Measurements from ENCODE around the gene RILP.

Gene RILP

DNA sequence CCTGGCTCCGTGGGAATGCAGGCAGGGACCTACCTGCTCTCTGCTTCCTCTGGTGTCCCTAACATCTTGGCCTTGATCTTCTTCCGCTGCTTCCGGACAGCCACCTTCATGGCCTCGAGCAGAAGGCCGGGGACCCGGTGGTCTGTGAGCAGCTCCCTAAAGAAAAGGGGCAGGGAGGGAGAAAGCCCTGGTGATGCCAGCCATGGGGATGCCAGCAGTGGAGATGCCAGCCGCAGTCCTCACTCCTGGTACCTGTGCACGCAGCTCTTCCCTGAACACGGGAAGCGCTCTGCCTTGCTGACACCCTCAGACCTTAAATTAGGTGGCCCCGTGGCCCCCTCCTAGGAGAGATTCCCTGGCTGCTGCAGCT is 1.9 kb downstream of the RILP start:
- no peak for DNase-seq

DNA sequence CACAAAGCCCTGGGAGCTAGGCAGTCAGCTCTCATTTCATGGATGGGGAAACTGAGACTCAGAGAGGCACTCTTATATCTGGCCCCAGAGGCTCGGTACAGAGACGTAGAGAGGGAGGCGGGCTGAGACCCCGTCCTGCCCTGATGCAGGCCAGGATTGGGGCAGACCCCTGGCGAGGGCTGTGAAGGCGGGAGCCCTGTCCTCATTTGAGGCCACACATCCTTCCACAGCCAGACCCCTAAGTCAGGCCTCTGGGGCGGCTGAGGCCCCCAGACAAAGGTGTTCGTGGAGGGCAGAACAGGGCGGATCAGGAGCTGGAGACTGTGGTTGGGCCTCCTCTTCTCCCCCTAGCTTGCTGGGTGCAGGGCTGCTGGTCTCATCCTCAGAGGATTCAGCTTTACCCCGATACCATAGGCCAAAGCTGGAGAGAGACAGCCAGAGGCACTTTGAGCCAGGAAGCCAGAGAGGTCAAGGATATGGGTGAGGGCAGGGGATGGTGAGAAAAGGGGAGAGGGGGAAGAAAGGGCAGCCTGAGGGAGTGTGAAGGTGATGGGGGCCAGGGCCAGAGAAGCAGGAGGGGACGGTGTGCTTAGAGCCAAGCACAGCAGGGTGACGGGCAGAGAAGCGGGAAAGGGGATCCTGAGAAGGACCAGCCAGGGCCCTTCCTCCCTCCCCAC is 3.3 kb downstream of the RILP start:
- DNase-seq = no peak

DNA sequence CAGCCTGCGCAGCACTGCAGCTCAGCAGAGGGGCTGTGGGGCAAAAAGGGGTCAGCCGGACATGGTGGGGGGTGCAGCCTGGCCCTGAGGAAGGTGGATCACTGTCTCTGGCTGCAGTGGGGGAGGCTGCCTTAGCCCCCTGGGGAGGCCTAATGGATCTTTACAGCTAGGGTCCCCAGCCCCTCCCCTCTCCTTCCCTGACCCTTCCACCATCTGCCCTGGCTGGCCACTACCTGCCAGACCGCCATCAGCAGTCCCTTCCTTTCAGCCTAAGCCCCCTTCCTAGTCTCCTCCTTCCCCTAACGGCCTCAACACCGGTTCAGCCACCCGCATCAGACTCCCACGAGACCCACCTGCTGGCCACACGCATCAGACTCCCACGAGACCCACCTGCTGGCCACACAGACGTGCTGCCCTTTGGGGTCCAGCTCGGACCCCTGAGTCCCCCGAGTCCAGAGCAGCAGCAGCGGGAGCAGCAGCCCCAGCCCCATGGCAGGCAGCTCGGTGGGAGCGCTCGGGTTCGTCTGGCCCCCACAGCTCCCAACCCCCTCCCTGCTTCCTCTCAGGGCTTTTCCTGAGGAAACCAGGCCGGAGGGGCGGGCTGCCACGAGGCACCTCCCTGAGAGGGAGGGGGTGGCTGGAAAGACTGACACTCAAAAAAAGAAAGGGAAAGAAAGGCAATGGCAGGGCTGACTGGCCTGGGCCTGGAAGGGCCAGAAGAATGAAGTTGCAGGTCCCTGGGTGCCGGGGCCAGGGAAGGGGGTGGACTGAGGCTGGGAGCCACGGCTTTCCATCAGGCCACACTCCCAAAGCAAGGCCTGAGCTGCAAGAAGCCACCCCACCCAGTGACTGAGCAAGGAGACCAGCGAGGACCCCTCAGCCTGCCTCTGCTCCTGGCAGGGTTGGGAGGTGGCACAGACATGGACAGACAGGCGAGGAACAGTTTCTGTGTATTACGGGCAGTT is 4.2 kb downstream of the RILP start, which contains the start of gene SCARF1:
SCARF1 (minus strand) TSS at position 526 of the 965 bp plus-strand sequence; CDS start at position 491, 35 bp downstream.
- DNase-seq = no peak

DNA sequence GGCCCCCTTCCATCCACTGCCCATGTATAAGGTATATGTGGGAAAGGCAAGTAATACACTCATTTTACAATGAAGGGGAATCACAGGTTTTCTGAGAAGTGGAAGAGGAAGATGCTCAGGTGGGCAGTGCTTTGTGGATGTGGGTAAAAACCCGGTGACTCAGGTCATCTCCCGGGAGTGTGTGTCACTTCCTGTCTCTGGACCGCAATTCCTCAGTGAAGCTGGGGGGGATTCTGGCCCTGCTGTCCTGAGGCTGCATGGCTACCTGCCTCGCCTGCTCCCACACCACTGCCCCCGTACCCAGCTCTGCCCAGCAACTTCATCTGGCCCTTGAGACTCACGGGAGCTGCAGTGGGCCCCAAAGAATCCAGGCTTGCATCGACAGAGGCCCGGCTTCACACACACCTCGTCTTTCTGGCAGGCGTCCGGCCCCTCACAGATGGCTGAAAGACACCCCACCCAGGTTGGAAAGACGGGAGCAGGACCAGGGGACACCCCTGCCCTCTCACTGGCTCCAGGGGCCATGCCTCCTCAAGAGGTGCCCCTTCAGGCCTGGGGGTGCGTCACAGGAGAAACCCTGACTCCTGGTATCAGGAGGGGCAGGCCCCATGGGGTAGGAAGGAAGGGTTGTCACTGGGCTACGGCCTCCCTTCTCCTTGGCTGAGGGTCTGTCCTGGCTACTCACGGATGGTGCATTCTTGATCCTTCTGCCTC is 5.0 kb downstream of the RILP start:
- DNase-seq = peak; percentile 48

DNA sequence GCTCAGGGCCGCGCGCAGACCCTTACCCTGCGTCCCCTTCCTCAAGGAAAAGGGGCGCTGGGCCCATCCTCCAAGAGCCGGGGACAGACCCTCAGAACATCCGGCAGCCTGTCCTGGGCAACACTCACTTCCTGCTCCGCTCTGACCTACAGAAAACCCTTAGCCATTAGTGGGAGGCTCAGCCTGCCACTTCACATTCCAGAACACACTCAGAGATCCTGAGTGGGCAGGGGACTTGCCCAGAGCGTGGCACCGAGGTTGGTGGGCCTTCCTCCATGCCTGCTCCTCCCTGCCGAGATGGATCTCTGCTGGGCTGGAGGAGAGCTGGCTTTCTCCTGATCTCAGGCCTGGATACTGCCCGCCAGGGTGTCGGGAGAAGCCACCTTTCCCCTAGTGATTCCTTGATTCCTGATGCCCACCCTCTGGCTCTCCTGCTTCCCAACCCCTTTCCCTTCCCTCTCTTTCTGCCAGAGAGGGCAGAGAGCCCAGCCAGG is 5.6 kb downstream of the RILP start:
- DNase-seq = no peak

DNA sequence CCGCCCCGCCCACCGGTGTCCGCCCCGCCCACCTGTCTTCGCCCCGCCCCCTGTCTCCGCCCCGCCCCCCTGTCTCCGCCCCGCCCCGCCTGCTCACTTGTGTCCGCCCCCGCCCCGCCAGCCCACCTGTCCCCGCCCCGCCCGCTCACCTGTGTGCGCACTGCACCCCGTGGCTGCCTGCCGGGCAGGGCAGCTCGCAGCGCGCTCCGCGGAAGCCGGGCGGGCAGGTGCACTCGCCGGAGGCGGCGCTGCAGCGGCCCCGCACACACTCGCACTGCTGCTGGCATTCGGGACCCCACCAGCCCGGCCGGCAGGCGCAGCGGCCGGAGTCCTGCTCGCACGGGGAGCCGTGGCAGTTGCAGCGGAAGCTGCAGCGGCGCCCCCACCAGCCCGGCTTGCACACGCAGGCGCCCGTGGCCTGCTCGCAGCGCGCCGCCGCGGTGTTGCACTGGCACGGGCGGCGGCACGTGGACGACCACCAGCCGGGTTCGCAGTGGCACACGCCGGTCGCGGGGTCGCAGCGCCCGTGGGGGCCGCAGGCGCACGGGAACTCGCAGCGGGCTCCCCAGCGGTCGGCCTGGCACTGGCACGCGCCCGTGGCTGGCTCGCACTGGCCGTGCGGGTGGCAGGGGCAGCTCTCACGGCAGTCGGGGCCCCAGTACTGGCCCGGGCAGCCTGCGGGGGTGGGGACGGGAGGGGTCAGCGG is 6.2 kb downstream of the RILP start:
- DNase-seq = no peak

DNA sequence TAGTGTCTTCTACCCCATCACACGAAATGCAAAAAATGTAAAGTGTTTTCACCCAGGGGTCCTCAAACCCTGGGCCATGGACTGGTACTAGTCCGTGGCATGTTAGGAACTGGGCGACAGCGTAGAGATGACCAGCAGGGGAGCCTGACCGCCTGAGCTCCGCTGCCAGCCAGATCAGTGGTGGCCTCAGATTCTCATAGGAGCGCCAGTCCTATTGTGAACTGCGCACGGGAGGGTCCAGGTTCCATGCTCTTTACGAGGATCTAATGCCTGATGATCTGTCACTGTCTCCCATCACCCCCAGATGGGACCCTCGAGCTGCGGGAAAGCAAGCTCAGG is 8.6 kb downstream of the RILP start:
- no peak for DNase-seq

DNA sequence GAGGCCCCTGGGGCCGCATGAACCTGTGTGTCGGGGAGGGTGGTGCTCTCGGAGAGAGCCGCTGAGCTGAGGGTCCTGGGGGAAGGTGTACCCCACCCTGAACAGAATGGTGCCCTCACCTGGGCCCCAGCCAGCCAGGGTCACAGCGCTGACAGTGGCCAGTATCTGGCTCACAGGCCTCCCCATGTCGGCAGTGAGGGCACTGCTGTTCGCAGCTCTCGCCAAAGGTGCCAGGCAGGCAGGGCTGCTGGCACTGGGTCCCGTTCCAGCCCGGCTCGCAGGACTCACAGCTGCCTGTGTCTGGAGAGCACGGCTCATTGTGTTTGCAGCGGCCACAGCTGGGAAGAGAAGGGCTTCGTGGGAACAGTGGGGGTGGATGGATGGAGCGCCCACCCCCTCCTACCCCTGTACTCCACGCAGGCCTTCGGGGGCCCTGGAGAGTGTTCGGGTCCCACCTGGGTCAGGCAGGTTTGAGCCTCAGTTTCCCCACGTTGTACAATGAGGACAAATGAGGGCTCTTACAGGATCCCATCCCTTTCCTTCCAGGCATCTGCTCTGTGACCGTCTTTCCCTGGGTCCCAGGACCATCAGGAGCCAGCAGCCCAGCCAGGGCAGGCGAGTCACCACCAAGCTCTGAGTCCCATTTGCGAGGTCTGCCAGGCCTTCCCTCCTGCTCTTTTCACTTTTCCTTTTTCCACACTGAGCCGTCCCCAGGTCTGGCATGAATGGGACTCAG is 9.2 kb downstream of the RILP start:
- no peak for DNase-seq

DNA sequence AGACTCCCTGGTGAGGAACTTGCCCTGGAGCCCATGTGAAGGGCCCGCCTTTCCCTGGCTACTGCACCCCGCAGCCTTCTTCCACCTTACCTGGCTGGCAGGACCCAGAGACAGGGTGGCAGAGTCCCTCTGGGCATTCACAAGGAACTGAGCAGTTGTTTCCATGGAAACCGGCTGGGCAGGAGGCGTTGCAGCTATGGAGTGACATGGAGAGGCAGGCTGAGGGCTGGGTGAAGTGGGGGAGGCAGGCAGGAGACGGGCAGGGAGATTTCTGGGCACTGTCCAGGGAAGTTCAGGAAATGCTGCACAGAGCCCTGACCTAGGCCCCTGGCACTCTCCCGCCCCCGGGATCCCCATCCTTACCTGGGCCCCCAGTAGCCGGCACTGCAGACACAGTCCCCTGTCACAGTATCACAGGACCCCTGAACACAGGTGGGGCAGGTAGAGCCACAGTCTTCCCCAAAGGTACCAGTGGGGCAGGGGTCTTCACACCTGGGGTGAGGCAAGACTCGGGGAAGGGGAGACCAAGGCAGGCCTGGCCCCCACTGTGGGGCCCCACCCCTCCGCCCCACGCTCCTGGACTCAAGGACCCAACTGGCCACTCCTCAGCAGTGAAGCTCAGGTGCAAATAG is 10.0 kb downstream of the RILP start:
- DNase-seq = no peak

DNA sequence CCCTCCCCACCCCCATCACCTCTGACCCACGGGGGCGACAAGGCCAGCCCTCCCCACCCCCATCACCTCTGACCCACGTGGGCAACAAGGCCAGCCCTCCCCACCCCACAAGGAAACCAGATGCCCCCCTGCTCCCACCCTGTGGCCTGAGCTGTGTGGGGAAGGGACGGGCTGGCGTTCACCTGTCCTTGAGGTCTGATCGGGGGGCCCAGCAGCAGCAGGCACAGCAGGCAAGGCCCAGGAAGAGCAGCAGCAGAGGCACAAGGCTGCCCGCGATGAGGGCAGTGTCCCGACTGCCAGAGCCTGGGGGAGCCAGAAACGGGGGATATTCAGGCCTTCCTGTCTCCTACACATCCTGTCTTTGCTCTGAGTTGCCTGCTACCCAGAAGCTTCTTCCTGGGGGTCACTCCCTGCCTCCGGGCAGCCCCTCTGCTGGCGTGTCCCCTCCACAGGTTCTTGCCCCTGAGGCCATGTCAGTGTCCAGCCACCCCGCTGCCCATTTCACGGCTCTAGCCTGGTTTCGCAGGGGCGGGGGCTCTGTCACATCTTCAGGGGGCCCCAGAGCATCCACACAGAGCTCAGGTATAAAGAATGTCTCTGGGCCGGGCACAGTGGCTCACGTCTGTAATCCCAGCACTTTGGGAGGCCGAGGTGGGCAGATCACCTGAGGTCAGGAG is 10.9 kb downstream of the RILP start:
- no peak for DNase-seq

DNA sequence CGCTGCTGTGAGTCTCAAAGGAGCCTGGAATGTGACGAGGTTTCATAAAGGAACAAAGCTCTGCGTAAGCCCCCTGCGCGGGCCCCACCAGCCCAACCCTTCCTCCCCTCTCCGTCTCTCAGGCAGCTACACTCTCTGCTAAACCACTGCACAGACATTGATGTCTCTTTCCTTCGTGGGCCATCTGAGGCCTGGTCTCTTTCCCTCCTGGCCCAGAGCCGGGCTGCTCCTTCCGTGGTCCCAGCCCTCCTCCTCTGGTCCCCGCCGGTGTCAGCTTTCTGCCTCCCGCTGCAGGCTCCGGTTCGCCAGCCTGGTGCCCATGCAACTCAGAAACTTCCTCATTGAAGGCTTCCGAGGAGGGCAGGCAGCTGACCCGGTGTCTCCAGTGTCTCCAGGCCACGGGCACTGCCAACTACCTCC is 11.5 kb downstream of the RILP start:
- no peak for DNase-seq

DNA sequence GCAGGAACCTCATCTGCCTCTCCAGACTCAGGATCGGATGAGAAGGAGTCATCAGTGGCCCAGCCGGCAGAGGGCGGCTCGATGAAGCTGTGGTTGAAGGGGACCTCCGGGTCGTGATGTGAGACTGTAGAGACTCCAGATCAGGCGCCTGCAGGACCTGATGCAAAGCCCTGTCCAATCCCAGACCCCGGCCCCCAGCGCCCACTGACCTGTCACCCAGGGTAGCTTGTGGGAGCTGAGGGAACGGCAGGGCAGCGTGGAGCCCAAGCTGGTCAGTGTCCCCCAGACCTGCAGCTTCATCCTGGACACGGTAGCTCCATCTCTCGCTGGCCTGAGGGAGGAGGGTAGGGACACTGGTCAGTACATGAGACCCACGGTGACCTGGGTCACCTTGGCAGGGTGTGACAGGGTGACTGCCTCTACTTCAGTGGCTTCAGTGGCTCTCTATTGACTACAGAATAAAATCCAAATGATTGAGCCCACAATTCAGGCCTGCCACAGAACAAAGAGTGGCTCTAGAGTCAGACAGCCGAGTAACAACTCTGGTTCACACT is 12.9 kb downstream of the RILP start:
- no peak for DNase-seq

DNA sequence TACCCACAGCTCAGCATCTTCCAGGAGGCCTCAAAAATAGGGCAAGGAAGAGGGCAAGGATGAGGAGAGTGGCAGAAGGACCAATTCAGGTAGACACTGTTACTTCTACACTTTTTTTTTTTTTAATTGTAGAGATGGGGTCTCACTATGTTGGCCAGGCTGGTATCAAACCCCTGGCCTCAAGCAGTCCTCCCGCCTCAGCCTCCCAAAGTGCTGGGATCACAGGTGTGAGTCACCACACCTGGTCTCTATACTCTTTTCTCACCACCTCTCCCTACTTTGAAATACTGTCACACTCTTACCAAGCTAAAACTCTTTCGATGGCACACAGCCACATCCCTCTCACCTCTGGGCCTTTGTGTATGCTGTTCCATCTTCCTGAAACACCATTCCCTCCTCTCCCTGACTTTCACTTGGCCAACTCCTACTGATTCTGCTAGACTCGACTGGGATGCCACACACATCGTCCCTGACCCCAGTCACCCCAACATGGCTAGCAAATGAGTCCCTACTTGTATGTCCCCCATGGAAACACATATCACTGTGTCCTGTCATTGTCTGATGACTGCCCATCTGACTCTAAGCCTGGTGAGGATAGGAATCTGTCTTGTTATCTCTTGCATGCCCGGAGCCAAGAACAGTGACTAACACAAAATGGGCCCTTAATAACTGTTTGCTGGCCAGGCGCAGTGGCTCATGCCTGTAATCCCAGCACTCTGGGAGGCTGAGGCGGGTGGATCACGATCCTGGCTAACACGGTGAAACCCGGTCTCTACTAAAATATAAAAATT is 13.8 kb downstream of the RILP start:
- DNase-seq = no peak

DNA sequence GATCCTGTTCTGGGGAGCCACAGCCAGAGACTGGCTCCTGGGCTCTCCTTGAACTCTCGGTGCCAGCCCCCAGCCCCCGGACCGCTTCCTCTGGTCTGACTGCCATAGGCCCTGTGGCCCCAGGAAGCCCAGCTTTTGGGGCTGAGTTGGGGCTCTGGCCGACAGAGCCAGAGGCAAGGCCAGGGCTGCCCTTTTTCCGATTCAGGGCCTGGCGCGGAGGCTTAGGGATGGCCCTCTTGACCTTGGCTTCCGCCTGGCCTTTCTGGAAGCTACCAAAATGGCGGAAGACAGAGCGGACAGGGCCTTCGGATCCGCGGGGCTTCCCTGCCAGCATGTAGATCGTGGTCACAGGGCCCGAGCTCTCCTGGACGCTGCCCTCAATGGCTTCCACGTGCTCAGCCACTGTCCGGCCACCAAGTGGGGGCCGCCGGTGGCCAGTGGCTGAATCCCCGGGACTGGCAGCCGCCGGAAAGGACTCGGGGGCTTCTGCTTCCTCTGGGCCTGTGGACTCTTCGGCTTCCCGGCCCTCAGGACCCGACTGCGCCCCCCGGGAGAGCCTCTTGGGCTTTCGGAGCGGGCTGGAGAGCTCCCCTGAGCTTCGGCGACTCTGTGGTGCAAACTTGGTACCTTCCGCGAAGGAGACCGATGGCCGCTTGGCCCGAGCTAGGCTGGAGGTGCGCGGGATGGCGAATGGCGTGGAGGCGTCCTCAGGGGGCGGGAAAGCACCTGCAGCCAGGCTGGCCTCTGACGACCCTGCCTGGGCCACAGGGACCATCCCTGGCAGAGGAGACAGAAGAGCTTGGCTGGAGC is 14.6 kb downstream of the RILP start:
- no peak for DNase-seq

DNA sequence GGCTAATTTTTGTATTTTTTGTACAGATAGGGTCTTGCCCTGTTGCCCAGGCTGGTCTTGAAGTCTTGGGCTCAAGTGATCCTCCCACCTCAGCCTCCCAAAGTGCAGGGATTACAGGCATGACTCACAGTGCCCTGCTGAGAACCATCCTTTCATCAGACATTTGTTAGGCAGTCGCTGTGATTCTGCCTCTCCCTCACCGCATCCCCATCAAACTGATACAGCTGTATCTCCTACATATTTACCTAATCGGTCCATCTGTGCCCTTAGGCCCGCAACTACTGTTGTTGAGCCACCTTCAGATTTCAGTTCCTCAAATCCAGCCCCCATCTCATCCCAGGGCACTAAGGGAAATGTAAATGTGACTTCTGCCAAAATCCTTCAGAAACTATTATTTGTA is 19.0 kb downstream of the RILP start:
- DNase-seq = no peak

DNA sequence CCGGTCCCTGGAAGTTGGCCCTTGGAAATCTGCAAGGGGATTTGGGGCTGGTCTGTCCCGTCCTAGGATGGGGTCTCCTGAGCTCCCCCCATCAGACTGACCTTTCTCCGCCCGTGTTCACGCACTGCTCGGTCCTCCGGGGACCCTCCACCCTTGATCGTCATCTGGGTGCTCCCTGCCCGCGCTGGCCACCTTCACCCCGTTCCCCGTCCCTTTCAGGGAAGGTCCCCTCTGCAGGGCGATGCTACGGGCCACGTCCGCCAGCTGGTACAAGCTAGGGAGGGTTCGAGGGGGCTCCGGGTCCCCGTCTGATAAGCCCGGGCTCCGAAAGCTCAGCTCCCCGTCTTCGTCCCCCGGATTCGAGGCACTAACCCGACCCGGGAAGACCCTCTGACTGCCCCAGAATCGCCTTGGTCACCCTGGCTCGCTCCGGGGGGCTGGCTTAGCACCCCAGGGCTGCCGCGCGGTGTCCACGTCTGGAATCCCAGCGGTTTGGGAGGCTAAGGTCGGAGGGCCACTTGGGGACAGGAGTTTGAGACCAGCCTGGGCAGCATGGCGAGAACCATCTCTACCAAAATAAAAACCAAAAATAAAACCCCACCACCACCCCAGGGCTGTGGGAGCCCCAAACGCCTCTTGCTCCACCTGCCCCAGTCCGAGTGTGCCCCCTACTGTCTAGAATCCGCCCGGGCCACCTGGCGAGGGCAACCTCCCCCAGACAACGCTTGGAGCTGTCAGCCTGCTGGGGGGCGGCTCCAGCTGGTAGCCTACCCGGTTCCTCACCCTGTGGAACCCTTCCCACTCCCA is 20.0 kb downstream of the RILP start:
- peak; percentile 33 for DNase-seq

DNA sequence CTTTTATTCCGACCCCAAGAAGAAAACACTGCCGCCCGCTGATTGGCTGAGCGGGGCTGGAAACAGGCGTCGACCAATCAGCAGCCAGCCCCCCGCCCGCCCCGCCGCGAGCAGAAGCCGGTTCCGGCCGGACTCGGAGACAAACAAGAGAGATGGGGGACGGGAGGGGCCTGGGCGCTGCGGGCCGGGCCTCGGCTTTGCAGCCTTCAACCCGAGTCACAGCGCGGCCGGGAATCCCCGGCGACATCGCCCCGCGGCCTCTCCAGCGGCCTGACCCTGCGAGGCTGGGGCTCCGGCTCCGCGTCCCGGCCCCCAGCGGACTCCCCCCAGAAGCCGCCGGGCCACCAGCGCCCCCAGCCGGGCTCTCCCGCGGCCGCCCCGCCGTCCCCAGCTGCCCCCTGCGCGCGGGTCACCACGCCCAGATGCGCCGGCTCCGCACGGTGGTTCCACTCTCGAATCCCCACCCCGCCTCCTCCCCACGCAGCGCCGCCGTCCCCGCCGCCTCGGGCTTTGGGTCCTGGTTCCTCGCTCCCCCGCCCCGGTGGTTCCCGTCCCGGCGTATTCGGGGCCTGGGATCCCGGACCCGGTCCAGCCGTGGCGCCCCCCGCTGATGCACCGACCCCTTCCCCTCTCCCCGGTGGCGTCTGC is 20.7 kb downstream of the RILP start:
- DNase-seq = peak; percentile 94
